HepG2 (cell line): ENCODE measurements around the gene CYB5A. TPM values are rescaled to one million over a fixed set of nuclear protein-coding genes. Genes with fewer than 3 reads are reported as not detected.

Experiments used
- ATAC-seq: fragments of 200-7000 bp; cut with Tn5 transposase; 3 replicates; pipeline ENCODE4 v1.9.1; 2020; ENCODE audit warnings: mild to moderate bottlenecking, moderate library complexity
- BruUV-seq: library from RNA; stranded (reverse); fragments of 400-500 nt; replicated peaks from 2 replicates; lab custom pipeline; 2021; lab: Mats Ljungman, UMichigan
- CTCF ChIA-PET: fragments of 300-600 bp; formaldehyde crosslinking; extraction: SDS; loops from one replicate; lab custom pipeline; 2021; ENCODE audit warnings: low total read pairs, inconsistent platforms, low intra/inter-chr PET ratio; lab: Yijun Ruan, JAX
- POLR2A ChIA-PET: fragments of 350-600 bp; sonication (Branson Sonifier 250); formaldehyde crosslinking; loops from one replicate; lab custom pipeline; 2020; ENCODE audit warnings: antibody characterized with exemption, inconsistent platforms; lab: Yijun Ruan, JAX
- DNase-seq: peaks from one replicate; pipeline ENCODE4 v3.0.0-alpha.2; 2015; ENCODE audit warnings: low spot score
- FAIRE-seq: peaks from 3 replicates; lab custom pipeline; 2011; peaks lifted over from hg19 to GRCh38; lab: Jason Lieb, UNC
- H2AFZ ChIP-seq: one replicate; pipeline ENCODE4 v1.6.1; 2011; ENCODE audit warnings: low read length, inconsistent platforms
- H3K27ac ChIP-seq: fragments of 300-600 bp; 3 replicates; pipeline ENCODE4 v1.8.0; 2011; ENCODE audit warnings: mixed run types, mild to moderate bottlenecking, mixed read lengths, low read length, inconsistent platforms; ENCODE audit not compliant: insufficient read depth; ENCODE audit errors: extremely low read length
- H3K27me3 ChIP-seq, 2 experiments: fragments of 200-600 bp in 1 of 2; 2 replicates in 1 of 2; 3 replicates in 1 of 2; pipeline versions ENCODE4 v1.6.0 to v1.8.0; 2011; ENCODE audit warnings: low read length in 2 of 2, mild to moderate bottlenecking in 2 of 2, moderate library complexity in 2 of 2, inconsistent platforms in 1 of 2; ENCODE audit not compliant: insufficient read depth in 2 of 2, control insufficient read depth in 1 of 2
- H3K36me3 ChIP-seq, 2 experiments: fragments of 200-600 bp in 1 of 2; replicated peaks in 1 of 2; 2 replicates in 1 of 2; 3 replicates in 1 of 2; pipeline versions ENCODE4 v1.5.1 to v1.8.0; 2011; ENCODE audit warnings: low read length in 2 of 2, inconsistent platforms in 1 of 2; ENCODE audit not compliant: insufficient read depth in 2 of 2, control insufficient read depth in 1 of 2
- H3K4me1 ChIP-seq: 2 replicates; pipeline ENCODE4 v1.5.1; 2012; ENCODE audit warnings: low read length, inconsistent platforms; ENCODE audit not compliant: insufficient read depth
- H3K4me2 ChIP-seq: 2 replicates; pipeline ENCODE4 v1.6.0; 2011; ENCODE audit warnings: low read depth, low read length, inconsistent platforms
- H3K4me3 ChIP-seq, 3 experiments: fragments of 200-600 bp in 1 of 3; sonication (generic), shearing (Covaris generic) in 1 of 3; replicated peaks in 1 of 3; 2 replicates each; pipeline ENCODE4 v1.5.1; 2011 to 2016; ENCODE audit warnings: low read length in 3 of 3, inconsistent platforms in 2 of 3, low read depth in 2 of 3, mild to moderate bottlenecking in 2 of 3, control low read depth in 1 of 3, mixed read lengths in 1 of 3; ENCODE audit not compliant: insufficient read depth in 1 of 3
- H3K79me2 ChIP-seq: one replicate; pipeline ENCODE4 v1.6.1; 2011; ENCODE audit warnings: low read length, inconsistent platforms; ENCODE audit not compliant: insufficient read depth
- H3K9ac ChIP-seq: 2 replicates; pipeline ENCODE4 v1.6.0; 2011; ENCODE audit warnings: mild to moderate bottlenecking, low read depth, low read length, inconsistent platforms; ENCODE audit not compliant: insufficient read depth
- H3K9me3 ChIP-seq: 2 replicates; pipeline ENCODE4 v1.5.1; 2012; ENCODE audit warnings: mild to moderate bottlenecking, low read length
- H4K20me1 ChIP-seq: 2 replicates; pipeline ENCODE4 v1.6.0; 2011; ENCODE audit warnings: inconsistent platforms, mild to moderate bottlenecking, low read length, moderate library complexity; ENCODE audit not compliant: insufficient read depth
- DR1 ChIP-seq: sonication (generic); formaldehyde crosslinking; IDR thresholded peaks from 2 replicates; pipeline ENCODE4 v1.8.0; 2021; ENCODE audit warnings: mild to moderate bottlenecking, missing genetic modification reagents, inconsistent platforms
- GPN1 ChIP-seq: sonication (generic); formaldehyde crosslinking; IDR thresholded peaks from 2 replicates; pipeline ENCODE4 v1.5.1; 2020; ENCODE audit warnings: missing genetic modification reagents, borderline replicate concordance
- GTF2F1 ChIP-seq: fragments of 150-350 bp; IDR thresholded peaks from 2 replicates; pipeline ENCODE4 v1.6.1; 2014; ENCODE audit warnings: low read length
- IRX3 ChIP-seq: sonication (generic); formaldehyde crosslinking; IDR thresholded peaks from 2 replicates; pipeline ENCODE4 v1.8.1; 2023; ENCODE audit warnings: mild to moderate bottlenecking, low read depth, missing genetic modification reagents, borderline replicate concordance
- MED1 ChIP-seq: sonication (generic); formaldehyde crosslinking; IDR thresholded peaks from 2 replicates; pipeline ENCODE4 v1.4.0; 2020; ENCODE audit warnings: missing genetic modification reagents
- MIER2 ChIP-seq: IDR thresholded peaks from 2 replicates; pipeline ENCODE4 v1.6.1; 2016; ENCODE audit warnings: missing biosample characterization, missing genetic modification reagents
- POLR2AphosphoS5 ChIP-seq: IDR thresholded peaks from 2 replicates; pipeline ENCODE4 v1.6.1; 2012; ENCODE audit warnings: low read depth, low read length
- RBAK ChIP-seq: sonication (generic); formaldehyde crosslinking; IDR thresholded peaks from 2 replicates; pipeline ENCODE4 v1.5.1; 2020; ENCODE audit warnings: mild to moderate bottlenecking, missing genetic modification reagents
- SIN3B ChIP-seq: fragments of 150-350 bp; IDR thresholded peaks from 2 replicates; pipeline ENCODE4 v1.6.1; 2014; ENCODE audit warnings: low read length
- ZNF292 ChIP-seq: sonication (generic); formaldehyde crosslinking; IDR thresholded peaks from 2 replicates; pipeline ENCODE4 v1.8.1; 2022; ENCODE audit warnings: mild to moderate bottlenecking, low read depth, missing genetic modification reagents, borderline replicate concordance
- ZNF431 ChIP-seq: sonication (generic); formaldehyde crosslinking; IDR thresholded peaks from 2 replicates; pipeline ENCODE4 v1.9.0; 2022; ENCODE audit warnings: missing genetic modification reagents, low read depth, mild to moderate bottlenecking, borderline replicate concordance
- ZNF773 ChIP-seq: sonication (generic); formaldehyde crosslinking; IDR thresholded peaks from 2 replicates; pipeline ENCODE4 v1.4.0; 2020; ENCODE audit warnings: missing genetic modification reagents, borderline replicate concordance
- ZNF816 ChIP-seq: sonication (generic); formaldehyde crosslinking; IDR thresholded peaks from 2 replicates; pipeline ENCODE4 v1.8.0; 2022; ENCODE audit warnings: missing genetic modification reagents, mild to moderate bottlenecking, borderline replicate concordance
- WGBS: methylation state at CpG from one replicate; pipeline ENCODE4 v1.1.6; 2017; ENCODE audit warnings: low lambda C conversion rate; 5-methylcytosine and 5-hydroxymethylcytosine counted together
- in situ Hi-C: cut with HindIII; loops from 2 replicates; pipeline ENCODE4 v1.10.0; 2017; ENCODE audit warnings: low pct_unique_long_range_greater_than_20kb; ENCODE audit not compliant: extremely low pct_ligation_motif_present
- intact Hi-C: fragments of 100-400 bp; cut with micrococcal nuclease; formaldehyde crosslinking; loops from one replicate; pipeline ENCODE4 v1.10.0; 2022; ENCODE audit not compliant: unreplicated experiment
- polyA plus RNA-seq, 8 experiments: library from polyadenylated mRNA; depleted of rRNA in 3 of 8; stranded (reverse) in 7 of 8; unstranded in 1 of 8; fragments of >200 nt; fragmentation: Illumina TruSeq in 4 of 8; extraction: Trizol in 4 of 8; gene quantifications; 2 replicates each; pipeline versions ENCODE4 v1.2.1 to v1.2.3, GENCODE V29; 2011 to 2016; ENCODE audit warnings: low read depth in 4 of 8, missing spikeins in 1 of 8, mixed read lengths in 1 of 8; ENCODE audit not compliant: insufficient read depth in 1 of 8
- total RNA-seq, 5 experiments: library from RNA; depleted of rRNA; stranded (reverse); fragments of >200 nt; fragmentation: Illumina TruSeq; extraction: Trizol; gene quantifications; 2 replicates each; pipeline ENCODE4 v1.2.3, GENCODE V29; 2016; ENCODE audit warnings: low read depth in 1 of 5
- TF ChIP-seq, protein P1 (sequence below): sonication (generic); formaldehyde crosslinking; conservative IDR thresholded peaks from 2 replicates; pipeline ENCODE4 v1.4.0; 2020; ENCODE audit warnings: missing genetic modification reagents
- TF ChIP-seq, protein P2 (sequence below): sonication (generic); formaldehyde crosslinking; IDR thresholded peaks from 2 replicates; pipeline ENCODE4 v1.5.0; 2020; ENCODE audit warnings: missing genetic modification reagents

CYB5A gene
- total and polyA plus RNA-seq, 2 of the 13 experiments (the other 11 are each of a cell fraction or from before 2014, with no cell fraction given), result 215 to 356 TPM

DNA sequence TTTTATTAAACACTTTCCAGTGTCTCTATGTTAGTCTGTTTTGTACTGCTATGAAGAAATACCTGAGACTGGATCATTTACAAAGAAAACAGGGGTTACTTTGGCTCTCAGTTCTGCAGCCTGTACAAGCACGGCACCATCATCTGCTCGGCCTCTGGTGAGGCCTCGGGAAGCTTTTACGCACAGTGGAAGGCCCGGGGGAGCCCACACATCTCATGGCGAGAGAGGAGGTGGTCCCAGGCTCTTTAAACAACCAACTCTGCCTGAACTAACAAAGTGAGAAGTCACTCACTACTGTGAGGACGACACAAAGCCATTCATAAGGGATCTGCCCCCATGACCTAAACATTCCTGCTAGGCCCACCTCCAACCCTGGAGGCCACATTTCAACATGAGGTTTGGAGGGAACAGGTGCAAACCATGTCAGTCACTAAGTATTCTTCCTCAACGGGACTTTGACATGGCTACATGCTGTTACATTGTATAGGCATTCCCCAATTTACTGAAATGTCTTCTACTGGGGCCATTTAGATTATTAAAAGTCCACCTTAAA lies 26.1 kb downstream of the CYB5A start:
- POLR2A ChIA-PET, result interaction anchor here (2.6 kb wide), 1 partner anchor 12 kb away, joined by 5 read pairs; no protein-coding TSS in a partner anchor
- TF ChIP-seq ZNF292 (CRISPR knock-in tag) (0 out of 2 replicates have a peak, but pooled peaks have one; percentile 11), MIER2 (CRISPR knock-in tag) (0 out of 2 replicates have a peak, but pooled peaks have one; percentile 20), MED1 (peak; percentile 10; the same call in 1 of the 2 replicates), IRX3 (no peak), SIN3B (no peak), ZNF773 (CRISPR knock-in tag) (no peak), ZNF431 (CRISPR knock-in tag) (0 out of 2 replicates have a peak, but pooled peaks have one; percentile 40), GPN1 (CRISPR knock-in tag) (no peak), ZNF816 (no peak), DR1 (CRISPR knock-in tag) (no peak), GTF2F1 (no peak), POLR2AphosphoS5 (no peak), RBAK (no peak)
- TF ChIP-seq, protein P1, sequence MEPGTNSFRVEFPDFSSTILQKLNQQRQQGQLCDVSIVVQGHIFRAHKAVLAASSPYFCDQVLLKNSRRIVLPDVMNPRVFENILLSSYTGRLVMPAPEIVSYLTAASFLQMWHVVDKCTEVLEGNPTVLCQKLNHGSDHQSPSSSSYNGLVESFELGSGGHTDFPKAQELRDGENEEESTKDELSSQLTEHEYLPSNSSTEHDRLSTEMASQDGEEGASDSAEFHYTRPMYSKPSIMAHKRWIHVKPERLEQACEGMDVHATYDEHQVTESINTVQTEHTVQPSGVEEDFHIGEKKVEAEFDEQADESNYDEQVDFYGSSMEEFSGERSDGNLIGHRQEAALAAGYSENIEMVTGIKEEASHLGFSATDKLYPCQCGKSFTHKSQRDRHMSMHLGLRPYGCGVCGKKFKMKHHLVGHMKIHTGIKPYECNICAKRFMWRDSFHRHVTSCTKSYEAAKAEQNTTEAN, result no peak
- TF ChIP-seq, protein P2, sequence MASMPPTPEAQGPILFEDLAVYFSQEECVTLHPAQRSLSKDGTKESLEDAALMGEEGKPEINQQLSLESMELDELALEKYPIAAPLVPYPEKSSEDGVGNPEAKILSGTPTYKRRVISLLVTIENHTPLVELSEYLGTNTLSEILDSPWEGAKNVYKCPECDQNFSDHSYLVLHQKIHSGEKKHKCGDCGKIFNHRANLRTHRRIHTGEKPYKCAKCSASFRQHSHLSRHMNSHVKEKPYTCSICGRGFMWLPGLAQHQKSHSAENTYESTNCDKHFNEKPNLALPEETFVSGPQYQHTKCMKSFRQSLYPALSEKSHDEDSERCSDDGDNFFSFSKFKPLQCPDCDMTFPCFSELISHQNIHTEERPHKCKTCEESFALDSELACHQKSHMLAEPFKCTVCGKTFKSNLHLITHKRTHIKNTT (CRISPR knock-in tag), result no peak

More for the DNA sequence above, 26.1 kb downstream of the CYB5A start:
- H3K9me3 ChIP-seq, result no peaks in the 10 kb centered on the region
- H3K4me3 ChIP-seq, result peak overlapping the region in 1 of 3 experiments; percentile 20; a peak in 1 of 6 replicates
- intact Hi-C loops, result loop anchor here (1.0 to 5.0 kb wide), 2 partner anchors 13 to 33 kb away; no protein-coding TSS in a partner anchor
- H2AFZ ChIP-seq, result no peak overlapping the region
- peak overlapping the region; percentile 61 for H3K4me2 ChIP-seq
- no peaks in the 10 kb centered on the region for H4K20me1 ChIP-seq
- FAIRE-seq, result no peak
- peak overlapping the region; percentile 44; the same call in 1 of the 2 replicates for H3K9ac ChIP-seq
- H3K36me3 ChIP-seq, result peaks cover 6 to 19% of the 10 kb centered on the region in 2 experiments; a peak in 4 of 5 replicates
- DNase-seq, result peak; percentile 72
- in situ Hi-C loops, result no loop called here
- H3K79me2 ChIP-seq, result peaks cover 57% of the 10 kb centered on the region
- H3K27me3 ChIP-seq, result no peaks in the 10 kb centered on the region
- CTCF ChIA-PET, result no interaction called here
- BruUV-seq, result no TSS peak
- H3K4me1 ChIP-seq, result peaks cover 70% of the 10 kb centered on the region
- WGBS, result 53% methylated on average over 7 of the region's 8 CpGs
- ATAC-seq, result peak; percentile 74
- H3K27ac ChIP-seq, result peak overlapping the region; percentile 77
